Muscle layer of duodenum (tissue), 2 donors: ENCODE data around the gene CA6.
"Not testable (repeated sequence)": the region's sequence is repeated elsewhere in the genome, so short reads cannot be mapped to it uniquely, and the experiment has no call there.

Source experiments
- H3K27ac ChIP-seq: one replicate; pipeline ENCODE4 v1.7.0; 2013; ENCODE audit warnings: mild to moderate bottlenecking, low read length
- H3K27me3 ChIP-seq: one replicate; pipeline ENCODE4 v1.7.0; 2013; ENCODE audit warnings: low read depth, mild to moderate bottlenecking, control low read depth, low read length
- H3K36me3 ChIP-seq, 2 donors: one replicate each; pipeline ENCODE4 v1.7.0; 2013; ENCODE audit warnings: low read length in 2 of 2, control low read depth in 1 of 2, mild to moderate bottlenecking in 1 of 2; ENCODE audit not compliant: insufficient read depth in 2 of 2, control insufficient read depth in 1 of 2
- H3K4me1 ChIP-seq, 2 donors: one replicate each; pipeline ENCODE4 v1.7.0; 2013; ENCODE audit warnings: low read length in 2 of 2, mild to moderate bottlenecking in 2 of 2, control low read depth in 1 of 2, moderate library complexity in 1 of 2; ENCODE audit not compliant: insufficient read depth in 2 of 2, control insufficient read depth in 1 of 2
- H3K4me3 ChIP-seq, 2 donors: one replicate each; pipeline ENCODE4 v1.7.0; 2013; ENCODE audit warnings: low read length in 2 of 2, low read depth in 1 of 2, mild to moderate bottlenecking in 1 of 2
- H3K9me3 ChIP-seq, 2 donors: one replicate each; pipeline ENCODE4 v1.7.0; 2013; ENCODE audit warnings: low read length in 2 of 2, control low read depth in 1 of 2, mild to moderate bottlenecking in 1 of 2; ENCODE audit not compliant: control insufficient read depth in 1 of 2
- donor health status: healthy.

The CA6 gene

GRCh38 chr1:9010781-9011323, 65.2 kb downstream of the CA6 start:
- no peaks in the 10 kb centered on the region for H3K4me1 ChIP-seq
- no peaks in the 10 kb centered on the region for H3K9me3 ChIP-seq
- no peaks in the 10 kb centered on the region for H3K27me3 ChIP-seq
- H3K36me3 ChIP-seq = no peaks in the 10 kb centered on the region
- H3K27ac ChIP-seq = no peak overlapping the region
- no peak overlapping the region for H3K4me3 ChIP-seq

DNA sequence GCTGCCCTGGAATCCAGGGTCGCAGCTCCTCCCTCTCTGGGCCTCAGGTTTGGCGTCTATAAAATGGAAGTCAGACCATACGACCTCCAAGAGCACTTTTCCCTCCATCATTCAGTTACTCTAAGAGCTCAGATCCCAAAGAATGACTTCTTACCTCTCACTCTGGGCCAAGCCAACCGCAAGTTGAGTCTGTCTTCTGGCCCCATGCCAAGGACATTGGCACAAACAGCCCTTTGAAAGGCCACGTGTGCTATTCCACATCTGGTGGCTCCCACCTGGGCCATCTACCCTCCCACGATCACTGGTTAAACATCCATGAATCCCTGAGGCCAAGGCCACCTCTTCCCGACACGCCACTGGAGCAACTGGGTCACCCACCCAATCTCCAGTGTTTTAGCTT, 68.2 kb downstream of the CA6 start:
- Histone ChIP-seq H3K4me3 (no peak overlapping the region), H3K27me3 (no peaks in the 10 kb centered on the region), H3K9me3 (no peaks in the 10 kb centered on the region), H3K27ac (no peak overlapping the region), H3K4me1 (no peaks in the 10 kb centered on the region), H3K36me3 (no peaks in the 10 kb centered on the region)

DNA sequence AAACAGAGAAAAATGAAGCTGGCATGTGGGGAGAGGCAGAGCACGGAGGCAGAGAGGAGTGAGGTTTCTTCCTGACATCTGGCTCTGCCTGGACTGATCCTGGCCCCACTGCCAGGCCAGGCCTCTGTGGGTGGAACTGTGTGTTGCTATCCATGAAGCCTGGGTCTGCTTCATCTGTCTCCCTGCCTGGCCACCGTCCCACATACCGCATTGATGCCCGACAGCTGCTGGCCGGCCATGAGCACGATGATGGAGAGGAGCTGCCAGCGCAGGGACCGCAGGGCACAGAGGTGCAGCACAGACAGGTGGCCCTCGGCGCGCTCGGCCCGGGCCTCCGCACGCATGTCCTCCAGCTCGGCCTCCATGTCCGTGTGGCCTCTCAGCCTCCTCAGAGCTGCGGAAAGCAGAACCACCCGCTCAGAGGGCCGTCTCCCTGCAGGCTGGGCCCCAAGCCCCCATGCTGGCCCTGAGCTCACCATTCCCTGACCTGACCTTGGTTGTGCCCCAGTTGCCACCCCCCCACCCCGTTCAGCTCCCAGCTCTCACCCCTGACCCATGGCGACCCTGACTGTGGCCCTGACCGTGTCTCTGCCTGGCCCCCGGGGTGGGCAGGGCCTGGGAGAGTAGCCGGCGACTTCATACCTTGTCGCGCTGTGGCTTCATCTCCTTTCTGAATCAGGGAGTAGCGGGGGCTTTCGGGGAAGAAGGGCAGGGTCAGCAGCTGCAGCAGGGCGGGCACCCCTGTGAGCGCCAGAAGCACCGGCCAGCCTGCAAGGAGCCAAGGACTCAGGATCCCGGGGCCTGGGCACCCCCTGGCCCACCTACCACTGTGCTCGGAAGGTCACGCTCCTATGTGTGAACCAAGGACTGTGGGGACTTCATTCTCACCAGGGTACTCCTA, 69.1 kb downstream of the CA6 start:
- Histone ChIP-seq H3K4me1 (no peaks in the 10 kb centered on the region), H3K27me3 (no peaks in the 10 kb centered on the region), H3K4me3 (no peak overlapping the region), H3K36me3 (no peaks in the 10 kb centered on the region), H3K27ac (no peak overlapping the region), H3K9me3 (no peaks in the 10 kb centered on the region)

DNA sequence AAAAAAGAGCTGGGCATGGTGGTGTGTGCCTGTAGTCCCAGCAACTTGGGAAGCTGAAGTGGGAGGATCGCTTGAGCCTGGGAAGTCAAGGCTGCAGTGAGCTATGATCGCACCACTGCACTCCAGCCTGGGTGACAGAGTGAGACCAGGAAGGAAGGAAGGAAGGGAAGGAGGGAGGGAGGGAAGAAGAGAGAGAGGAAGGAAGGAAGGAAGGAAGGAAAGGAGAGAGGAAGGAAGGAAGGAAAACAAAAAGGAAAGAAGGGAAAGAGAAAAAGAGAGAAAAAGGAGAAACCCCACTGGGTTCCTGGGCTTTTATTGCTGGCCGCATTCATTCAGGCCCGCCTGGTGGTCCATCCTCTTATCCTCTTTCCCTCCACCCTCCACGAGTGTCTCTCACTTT, 70.8 kb downstream of the CA6 start:
- Histone ChIP-seq H3K27me3 (no peaks in the 10 kb centered on the region), H3K4me3 (no peak overlapping the region), H3K9me3 (no peaks in the 10 kb centered on the region), H3K4me1 (no peaks in the 10 kb centered on the region), H3K36me3 (no peaks in the 10 kb centered on the region), H3K27ac (no peak overlapping the region)

GRCh38 chr1:9018333-9018732, 72.7 kb downstream of the CA6 start:
- no peaks in the 10 kb centered on the region for H3K27me3 ChIP-seq
- H3K9me3 ChIP-seq = no peaks in the 10 kb centered on the region
- H3K27ac ChIP-seq = no peak overlapping the region
- H3K36me3 ChIP-seq = no peaks in the 10 kb centered on the region
- H3K4me3 ChIP-seq = no peak overlapping the region
- no peaks in the 10 kb centered on the region for H3K4me1 ChIP-seq

DNA sequence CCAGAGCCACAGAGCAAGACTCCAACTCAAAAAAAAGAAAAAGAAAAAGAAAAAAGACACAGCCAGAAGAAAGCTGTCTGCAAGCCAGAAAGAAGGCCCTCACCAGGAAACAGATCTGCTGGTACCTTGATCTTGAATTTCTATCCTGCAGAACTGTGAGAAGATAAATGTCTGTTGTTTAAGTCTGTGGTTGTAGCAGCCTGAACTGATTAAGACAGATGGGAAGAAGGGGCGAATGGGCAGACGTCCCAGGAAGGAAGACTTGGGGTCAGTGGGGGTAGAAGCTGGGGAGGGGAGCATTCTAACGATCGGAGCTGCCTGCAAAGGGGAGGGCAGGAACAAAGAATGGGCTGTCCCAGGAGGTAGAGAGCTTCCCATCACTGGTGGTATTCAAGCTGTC, 74.2 kb downstream of the CA6 start:
- Histone ChIP-seq H3K4me3 (no peak overlapping the region), H3K27ac (no peak overlapping the region), H3K27me3 (no peaks in the 10 kb centered on the region), H3K4me1 (no peaks in the 10 kb centered on the region), H3K9me3 (no peaks in the 10 kb centered on the region), H3K36me3 (no peaks in the 10 kb centered on the region)

- Histone ChIP-seq H3K36me3 (no peaks in the 10 kb centered on the region), H3K9me3 (no peaks in the 10 kb centered on the region), H3K27ac (no peak overlapping the region), H3K27me3 (no peaks in the 10 kb centered on the region), H3K4me3 (no peak overlapping the region), H3K4me1 (no peaks in the 10 kb centered on the region)
Measured at GRCh38 chr1:9020305-9020704, 74.6 kb downstream of the CA6 start.

DNA sequence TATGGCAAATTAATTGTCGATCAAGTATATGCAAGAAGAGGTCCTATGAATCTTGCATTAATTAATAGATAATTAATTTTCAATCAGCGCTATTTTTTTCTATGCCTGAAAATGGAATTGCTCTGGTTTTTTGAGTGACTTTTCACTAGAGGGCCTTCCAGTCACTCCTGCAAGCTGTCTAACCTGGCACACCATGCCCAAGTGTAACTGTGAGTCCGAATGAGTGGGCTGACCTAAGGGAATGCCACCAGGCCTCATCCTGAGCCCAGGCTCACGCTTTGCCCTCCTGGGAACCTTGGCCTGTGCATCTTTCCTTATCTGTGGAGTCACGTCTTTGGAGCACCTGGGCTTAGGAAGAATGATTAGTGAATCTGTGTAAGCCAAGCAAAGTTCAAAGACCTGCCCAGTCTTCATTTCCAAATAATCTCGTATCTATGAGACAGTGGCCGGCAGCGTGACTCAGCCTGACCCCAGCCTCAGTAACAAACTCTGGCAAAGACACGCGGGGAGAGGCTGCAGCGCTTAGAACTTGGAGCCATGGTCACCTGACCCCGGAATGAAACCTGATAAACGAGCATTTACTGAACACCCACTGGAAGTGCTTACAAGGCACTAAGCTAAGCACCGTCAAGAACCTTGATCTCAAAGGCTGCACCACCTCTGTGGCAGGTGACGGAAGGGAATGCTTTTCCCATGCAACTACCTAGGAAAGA, 76.5 kb downstream of the CA6 start:
- H3K9me3 ChIP-seq, H3K4me3 ChIP-seq, H3K4me1 ChIP-seq, H3K36me3 ChIP-seq, H3K27me3 ChIP-seq, H3K27ac ChIP-seq: not testable (repeated sequence)

DNA sequence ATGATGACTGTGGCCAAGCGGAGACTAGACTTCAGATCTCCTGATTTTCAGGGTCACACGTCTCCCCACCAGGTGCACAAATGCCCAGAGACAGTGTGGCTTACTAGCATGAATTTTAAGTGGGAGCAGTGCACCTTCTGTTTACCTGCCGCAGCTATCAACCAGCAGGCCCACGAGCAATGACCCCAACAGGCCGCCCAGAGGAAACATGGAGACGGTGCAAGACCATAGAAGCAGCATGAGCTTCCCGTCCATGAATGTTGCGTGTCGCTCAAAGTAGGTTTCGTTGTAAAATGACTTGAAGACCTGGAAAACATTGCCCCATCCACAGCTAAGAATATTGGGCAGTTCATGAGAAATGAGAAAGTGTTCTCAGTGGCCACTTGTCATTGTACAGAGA, 77.1 kb downstream of the CA6 start:
- H3K27me3 ChIP-seq = no peaks in the 10 kb centered on the region
- H3K36me3 ChIP-seq = no peaks in the 10 kb centered on the region
- no peak overlapping the region for H3K27ac ChIP-seq
- H3K4me3 ChIP-seq = no peak overlapping the region
- H3K9me3 ChIP-seq = no peaks in the 10 kb centered on the region
- H3K4me1 ChIP-seq = no peaks in the 10 kb centered on the region
